ENCODE data around the gene AOC1. TPM values are rescaled to one million over a fixed set of nuclear protein-coding genes. Genes with fewer than 3 reads are reported as not detected.
"Not testable (repeated sequence)": the region's sequence is repeated elsewhere in the genome, so short reads cannot be mapped to it uniquely, and the experiment has no call there.

Gene AOC1
- total RNA-seq (2014; rRNA removed; shearing (Covaris generic)), result 0.17 and 0.36 TPM in 2 replicates

DNA sequence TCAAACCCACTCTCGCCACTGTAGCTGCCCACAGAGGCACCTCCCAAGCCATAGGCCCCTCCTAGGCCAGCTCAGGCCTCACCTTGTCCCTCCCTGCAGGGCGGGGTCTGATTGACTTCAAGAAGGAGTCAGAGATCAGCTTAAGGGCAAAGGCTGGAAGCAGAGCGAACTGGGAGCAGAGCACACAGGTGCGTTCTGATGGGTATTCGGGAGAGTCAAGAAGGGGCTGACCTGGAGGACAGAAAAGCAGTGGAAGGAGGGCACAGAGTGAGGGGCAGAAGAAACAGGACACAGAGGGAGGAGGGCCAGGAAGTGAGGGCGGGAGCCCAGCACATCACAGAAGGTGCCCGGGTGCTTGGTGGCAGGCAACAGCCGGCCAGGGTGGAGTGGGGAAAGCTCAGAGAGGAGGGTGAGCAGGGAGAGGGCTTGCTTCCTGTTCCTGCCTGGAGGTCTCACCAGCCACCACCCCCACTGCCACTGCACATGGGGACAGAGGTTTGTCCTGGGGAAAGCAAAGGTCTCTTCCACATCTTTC is at the start of gene AOC1:
TSS of gene AOC1 (plus strand) at position 147 of the 535 bp plus-strand sequence. CDS start 3,954 bp downstream, outside the sequence.
- no peak for DNase-seq (ENCODE audit: low read depth)

DNA sequence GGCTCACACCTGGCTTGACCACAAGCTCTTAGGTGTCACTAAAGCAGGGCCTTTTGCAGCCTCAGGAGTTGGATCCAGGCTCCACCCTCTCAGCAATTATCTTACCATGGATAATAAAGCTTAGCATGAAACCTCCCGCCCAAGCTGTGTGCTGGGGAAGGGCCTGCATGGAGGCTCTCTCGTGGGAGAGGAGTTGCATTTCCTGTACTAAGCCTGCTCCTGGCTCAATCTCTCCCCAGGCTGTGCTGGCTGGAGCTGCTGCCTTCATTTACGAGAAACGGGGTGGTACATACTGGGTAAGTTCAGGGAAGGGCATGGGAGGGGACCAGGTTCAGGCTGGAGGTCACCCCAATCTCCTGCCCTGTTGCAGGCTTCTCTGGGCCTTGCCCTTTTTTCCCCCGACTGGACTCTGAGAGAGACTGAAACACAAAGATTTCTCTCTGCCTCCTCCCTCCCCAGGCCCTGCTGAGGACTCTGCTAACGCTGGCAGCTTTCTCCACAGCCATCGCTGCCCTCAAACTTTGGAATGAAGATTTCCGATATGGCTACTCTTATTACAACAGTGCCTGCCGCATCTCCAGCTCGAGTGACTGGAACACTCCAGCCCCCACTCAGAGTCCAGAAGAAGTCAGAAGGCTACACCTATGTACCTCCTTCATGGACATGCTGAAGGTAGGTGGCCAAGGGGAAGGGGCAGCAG is 49.0 kb upstream of the AOC1 start:
- no peak for DNase-seq (ENCODE audit: low read depth)

DNA sequence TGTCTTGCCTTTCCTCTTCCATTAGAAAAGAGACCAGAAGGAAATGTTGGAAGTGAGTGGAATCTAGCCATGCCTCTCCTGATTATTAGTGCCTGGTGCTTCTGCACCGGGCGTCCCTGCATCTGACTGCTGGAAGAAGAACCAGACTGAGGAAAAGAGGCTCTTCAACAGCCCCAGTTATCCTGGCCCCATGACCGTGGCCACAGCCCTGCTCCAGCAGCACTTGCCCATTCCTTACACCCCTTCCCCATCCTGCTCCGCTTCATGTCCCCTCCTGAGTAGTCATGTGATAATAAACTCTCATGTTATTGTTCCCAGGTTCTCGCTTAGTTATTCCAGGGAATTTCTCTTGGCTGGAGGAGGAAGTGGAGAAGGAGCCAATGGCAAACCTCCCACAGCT is 47.5 kb upstream of the AOC1 start:
- no peak for DNase-seq (ENCODE audit: low read depth)

DNA sequence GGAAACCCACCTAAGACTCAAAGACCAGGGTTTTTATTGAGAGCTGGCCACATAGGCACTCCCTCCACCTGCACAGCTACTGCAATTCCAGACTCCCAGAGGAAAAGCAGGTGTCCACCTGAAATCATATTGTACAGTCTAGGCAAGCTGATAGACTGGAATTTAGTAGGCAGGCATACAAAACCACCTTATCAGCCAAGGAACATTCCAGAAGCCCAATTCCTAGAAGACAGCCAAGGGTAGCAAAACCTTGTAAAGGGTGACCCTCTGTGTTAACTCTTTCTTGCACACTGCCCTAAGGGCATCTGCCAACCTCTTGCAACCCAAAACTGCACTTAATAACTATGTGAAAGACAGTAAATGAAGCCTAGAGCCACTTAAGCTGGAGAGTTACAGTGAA is 46.5 kb upstream of the AOC1 start:
- DNase-seq (ENCODE audit: low read depth), result no peak

- no peak for DNase-seq (ENCODE audit: low read depth)
These were observed 45.9 kb upstream of the AOC1 start for GRCh38 chr7:150806454-150806853.

- no peak for DNase-seq (ENCODE audit: low read depth)
These were observed 45.5 kb upstream of the AOC1 start for GRCh38 chr7:150806863-150807262.

- DNase-seq (ENCODE audit: low read depth), result not testable (repeated sequence)
These were observed 44.5 kb upstream of the AOC1 start for GRCh38 chr7:150807616-150808438.

DNA sequence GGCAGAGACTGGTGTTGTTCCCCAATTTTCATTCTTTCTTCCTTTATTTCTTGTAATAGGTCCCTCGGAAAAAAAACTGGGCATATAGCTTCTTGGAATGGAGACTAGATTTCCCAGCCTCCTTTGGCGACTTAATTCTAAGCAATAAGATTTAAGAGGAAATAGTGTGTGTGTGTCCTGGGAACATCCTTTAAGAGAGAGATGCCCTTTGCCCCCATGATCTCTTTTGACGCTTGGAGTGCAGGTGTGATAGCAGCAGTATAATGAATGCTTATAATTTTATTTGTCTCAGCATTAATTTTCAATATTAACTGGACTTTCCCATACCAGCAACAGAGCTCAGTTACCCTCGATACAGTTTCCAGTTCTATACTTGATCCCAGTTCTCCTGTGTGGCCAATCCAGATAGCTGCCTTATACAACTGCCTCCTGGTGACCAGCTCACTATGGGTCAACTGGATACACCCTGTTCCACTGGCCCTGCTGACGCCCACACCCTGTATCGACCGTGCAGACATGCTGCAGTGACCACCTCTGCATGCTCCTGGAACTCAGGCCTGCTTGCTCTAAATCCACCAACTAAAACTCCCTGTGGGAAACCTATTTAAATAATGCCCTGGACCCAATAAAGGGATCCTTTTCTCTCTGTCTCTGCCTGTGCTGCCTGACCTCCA is 37.9 kb upstream of the AOC1 start:
- no peak for DNase-seq (ENCODE audit: low read depth)

DNA sequence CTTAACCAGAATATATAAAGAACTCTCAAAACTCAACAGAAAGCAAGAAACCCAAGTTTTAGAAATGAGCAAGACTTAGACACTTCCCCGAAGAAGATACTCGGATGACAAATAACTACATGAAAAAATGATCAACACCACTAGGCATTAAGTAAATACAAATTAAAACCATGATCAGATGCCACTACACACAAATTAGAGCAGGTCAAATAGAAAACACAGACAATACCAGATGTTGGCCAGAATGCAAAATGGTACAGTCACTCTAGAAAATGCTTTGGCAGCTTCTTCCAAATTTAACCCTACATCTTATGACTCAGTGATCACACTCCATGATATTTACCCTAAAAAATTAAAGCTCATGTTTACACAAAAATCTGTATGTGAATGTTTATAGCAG is 33.3 kb upstream of the AOC1 start:
- DNase-seq (ENCODE audit: low read depth), result no peak

GRCh38 chr7:150820148-150820547 is 32.2 kb upstream of the AOC1 start:
- DNase-seq (ENCODE audit: low read depth), result no peak

DNA sequence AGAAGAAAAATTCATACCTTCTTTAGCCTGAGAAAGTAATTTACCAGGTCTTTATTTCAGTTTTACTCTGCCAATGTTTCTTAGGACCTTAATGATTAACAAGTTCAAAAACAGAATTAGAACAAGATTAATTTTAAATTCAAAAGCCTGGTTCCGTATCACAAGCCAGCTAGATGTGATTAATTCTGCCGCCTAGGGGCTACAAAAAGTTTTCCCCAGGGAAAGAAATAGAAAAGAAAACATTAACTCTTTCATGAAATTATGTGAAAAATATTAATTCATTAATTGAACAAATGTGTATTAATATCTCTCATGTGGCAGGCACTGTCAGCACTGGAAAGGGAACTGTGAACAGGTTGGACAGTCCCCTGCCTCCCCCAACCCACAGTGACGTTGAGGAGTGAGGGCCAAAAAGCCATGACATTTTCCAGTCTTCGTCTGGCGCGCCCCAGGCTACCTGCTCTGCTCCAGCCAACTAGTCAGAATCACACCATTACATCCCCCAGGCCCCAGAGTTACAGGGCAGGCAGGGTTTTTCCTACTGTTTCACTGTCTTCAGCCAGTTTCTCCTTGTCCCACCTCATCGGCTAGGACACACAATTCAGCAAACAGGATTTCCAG is 31.6 kb upstream of the AOC1 start:
- no peak for DNase-seq (ENCODE audit: low read depth)

DNA sequence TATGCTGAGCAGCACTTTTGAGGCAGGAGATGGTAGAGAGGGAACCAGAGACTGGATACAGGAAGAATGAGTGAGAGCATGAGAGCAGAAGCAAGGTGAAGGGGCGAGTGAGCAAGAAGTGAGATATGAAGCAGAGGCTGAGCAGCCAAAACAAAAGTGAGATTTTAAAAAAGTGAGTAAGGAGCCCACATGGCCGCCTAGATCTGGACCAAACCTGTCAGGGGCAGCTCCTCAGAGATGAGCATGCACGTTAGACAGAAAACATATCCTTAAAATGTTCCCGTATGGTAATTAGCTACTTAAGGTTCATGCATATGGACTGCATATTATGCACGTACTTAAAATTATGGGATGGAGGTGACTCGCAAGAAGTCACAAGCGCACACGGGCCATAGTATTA is 29.3 kb upstream of the AOC1 start:
- DNase-seq (ENCODE audit: low read depth), result peak; percentile 51

- DNase-seq (ENCODE audit: low read depth), result peak; percentile 64
These were observed 28.7 kb upstream of the AOC1 start for GRCh38 chr7:150823484-150824126.

DNA sequence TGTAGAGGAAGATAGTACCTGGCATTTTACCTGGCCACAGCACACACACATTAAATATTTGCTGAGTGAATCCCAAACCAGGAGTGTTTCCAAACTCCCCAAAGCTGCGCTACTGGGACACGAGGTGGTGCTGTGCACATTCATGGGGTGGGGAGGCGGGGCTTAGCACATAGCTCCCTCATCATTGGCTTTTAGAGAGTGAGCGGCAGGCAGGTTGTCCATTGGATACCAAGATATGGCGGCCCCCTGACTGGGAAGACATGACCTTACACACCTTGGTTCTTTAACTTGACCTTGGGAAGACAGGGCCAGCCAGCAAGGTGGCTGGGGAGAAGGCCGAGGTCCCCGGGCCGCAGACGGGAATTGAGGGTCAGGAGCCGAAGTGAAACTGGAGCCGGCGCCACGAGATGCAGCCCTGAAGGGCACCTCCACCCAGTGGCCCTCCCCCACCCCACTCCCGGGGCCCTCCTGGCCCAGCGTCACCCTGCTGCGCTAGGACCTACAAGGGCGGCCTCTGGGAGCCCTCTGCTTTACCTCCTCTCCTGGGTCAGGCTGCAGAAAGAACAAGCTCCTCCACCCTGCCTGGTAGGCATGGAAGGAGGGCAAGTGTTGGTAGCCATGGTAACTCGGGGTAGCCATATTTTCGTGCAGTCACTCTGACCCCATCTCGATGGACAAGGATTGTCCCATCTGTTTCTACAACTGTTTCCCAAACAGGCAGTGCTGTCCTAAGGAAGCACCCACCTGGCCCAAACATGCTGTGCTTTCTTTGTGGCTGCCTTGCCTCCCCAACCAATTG is 27.7 kb upstream of the AOC1 start:
- peak; percentile 53 for DNase-seq (ENCODE audit: low read depth)

DNA sequence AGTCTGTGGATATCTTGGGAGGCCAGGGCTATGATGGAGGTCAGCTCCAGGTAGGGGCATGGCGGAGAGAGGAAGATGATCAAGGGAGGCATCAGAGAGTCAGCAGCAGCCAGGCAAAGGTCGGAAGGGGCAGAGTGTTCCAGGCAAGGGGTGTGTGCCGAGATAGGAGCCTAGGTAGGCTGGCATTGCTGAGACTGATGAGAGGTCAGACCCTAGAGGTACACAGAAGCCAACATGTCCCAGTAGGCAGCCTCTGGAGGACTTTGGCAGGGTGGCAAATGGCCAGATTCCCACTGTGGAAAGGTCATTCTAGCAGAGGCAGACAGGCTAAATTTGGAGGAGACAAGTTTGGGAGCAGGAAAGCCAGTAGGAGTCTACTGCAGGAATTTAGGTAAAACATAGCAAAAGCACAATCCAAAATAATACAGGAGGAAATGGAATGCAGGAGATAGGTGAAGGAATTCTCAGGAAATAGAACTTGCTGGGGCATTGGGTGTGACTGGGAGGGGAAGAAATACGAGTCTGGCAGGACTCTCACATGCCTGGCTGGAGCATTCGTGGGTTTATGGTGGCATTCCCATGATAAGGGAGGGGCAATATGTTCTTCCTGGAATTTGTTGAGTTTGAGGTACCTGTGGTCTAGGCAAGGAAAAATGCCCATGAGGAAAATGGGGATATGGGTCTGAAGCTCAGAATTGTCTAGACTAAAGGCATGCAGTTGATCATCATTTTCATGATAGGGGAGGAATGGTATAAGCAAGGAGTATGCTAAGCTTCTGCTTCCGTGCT is 26.1 kb upstream of the AOC1 start:
- no peak for DNase-seq (ENCODE audit: low read depth)

GRCh38 chr7:150828384-150828783 is 23.9 kb upstream of the AOC1 start:
- DNase-seq (ENCODE audit: low read depth), result no peak

- no peak for DNase-seq (ENCODE audit: low read depth)
These were observed 22.9 kb upstream of the AOC1 start for GRCh38 chr7:150829426-150829825.

GRCh38 chr7:150830937-150831336 is 21.4 kb upstream of the AOC1 start:
- no peak for DNase-seq (ENCODE audit: low read depth)

DNA sequence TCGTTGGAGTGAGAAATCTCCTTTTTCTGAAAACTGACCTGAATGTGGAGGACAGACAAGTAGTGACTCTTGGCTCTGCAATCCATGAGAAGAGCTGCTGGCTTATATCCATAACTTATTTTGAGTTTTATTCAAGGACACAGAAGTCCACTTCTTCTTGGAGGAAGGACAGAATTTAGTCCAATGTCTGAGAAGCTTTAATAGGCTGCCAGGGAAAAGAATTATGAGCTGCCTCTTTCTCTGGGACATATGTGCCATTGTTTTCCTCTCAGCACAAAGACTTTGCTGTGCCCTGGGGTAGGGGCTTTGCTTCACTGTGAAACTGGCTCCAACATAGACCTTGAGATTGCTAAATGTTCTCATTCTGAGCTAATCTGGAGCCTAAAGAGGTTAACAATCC is 20.5 kb upstream of the AOC1 start:
- DNase-seq (ENCODE audit: low read depth), result no peak

GRCh38 chr7:150835019-150835418 is 17.3 kb upstream of the AOC1 start:
- no peak for DNase-seq (ENCODE audit: low read depth)
